Endothelial cell of umbilical vein (primary cell): ENCODE results near the gene TEX28. TPM values are rescaled to one million over a fixed set of nuclear protein-coding genes. Genes with fewer than 3 reads are reported as not detected.
"Not testable (repeated sequence)": the region's sequence is repeated elsewhere in the genome, so short reads cannot be mapped to it uniquely, and the experiment has no call there.

Experiments
- BruUV-seq: library from RNA; stranded (reverse); fragments of 400-500 nt; replicated peaks from 2 replicates; lab custom pipeline; 2021; lab: Mats Ljungman, UMichigan
- CTCF ChIA-PET: fragments of 300-600, 350-600 bp; sonication (Branson Sonifier 250); formaldehyde crosslinking; loops from one replicate; lab custom pipeline; 2021; ENCODE audit warnings: antibody characterized with exemption, inconsistent platforms; lab: Charles Lee
- POLR2A ChIA-PET: fragments of 300-600, 350-600 bp; sonication (Branson Sonifier 250); formaldehyde crosslinking; loops from one replicate; lab custom pipeline; 2021; ENCODE audit warnings: antibody characterized with exemption, inconsistent platforms; lab: Charles Lee
- DNase-seq: peaks from one replicate; pipeline ENCODE4 v3.0.0-alpha.2; 2011; ENCODE audit warnings: low read depth, low spot score
- FAIRE-seq: peaks from 2 replicates; lab custom pipeline; 2011; peaks lifted over from hg19 to GRCh38; lab: Jason Lieb, UNC
- H2AFZ ChIP-seq: 2 replicates; pipeline ENCODE4 v1.6.0; 2012; ENCODE audit warnings: low read depth, low read length, control low read depth, inconsistent platforms
- H3K27ac ChIP-seq: 2 replicates; pipeline ENCODE4 v1.5.1; 2011; ENCODE audit warnings: low read depth, mild to moderate bottlenecking, control low read depth, low read length, moderate library complexity; ENCODE audit not compliant: insufficient read depth
- H3K27me3 ChIP-seq, 2 experiments: 2 replicates each; pipeline versions ENCODE4 v1.6.0 to v1.6.1; 2011; ENCODE audit warnings: low read length in 2 of 2, mixed read lengths in 1 of 2; ENCODE audit not compliant: control insufficient read depth in 2 of 2, insufficient read depth in 2 of 2
- H3K36me3 ChIP-seq, 2 experiments: 2 replicates in 1 of 2; 3 replicates in 1 of 2; pipeline ENCODE4 v1.5.1; 2011; ENCODE audit warnings: low read length in 2 of 2, mild to moderate bottlenecking in 1 of 2, moderate library complexity in 1 of 2; ENCODE audit not compliant: control insufficient read depth in 2 of 2, insufficient read depth in 2 of 2; ENCODE audit errors: extremely low read depth in 1 of 2
- H3K4me1 ChIP-seq: 3 replicates; pipeline ENCODE4 v1.5.1; 2011; ENCODE audit warnings: mild to moderate bottlenecking, low read length; ENCODE audit not compliant: control insufficient read depth, insufficient read depth; ENCODE audit errors: extremely low read depth
- H3K4me2 ChIP-seq: 2 replicates; pipeline ENCODE4 v1.6.1; 2011; ENCODE audit warnings: low read length, control low read depth, mixed read lengths; ENCODE audit not compliant: insufficient read depth
- H3K4me3 ChIP-seq, 3 experiments: fragments of 200-600 bp in 1 of 3; sonication (generic), shearing (Covaris generic) in 1 of 3; replicated peaks in 1 of 3; 2 replicates each; pipeline ENCODE4 v1.5.1; 2011 to 2016; ENCODE audit warnings: control low read depth in 3 of 3, low read length in 3 of 3, mild to moderate bottlenecking in 2 of 3, inconsistent platforms in 1 of 3, low read depth in 1 of 3, moderate library complexity in 1 of 3; ENCODE audit not compliant: insufficient read depth in 1 of 3
- H3K79me2 ChIP-seq: 2 replicates; pipeline ENCODE4 v1.6.0; 2012; ENCODE audit warnings: low read length, inconsistent platforms; ENCODE audit not compliant: control insufficient read depth, insufficient read depth
- H3K9ac ChIP-seq: replicated peaks from 2 replicates; pipeline ENCODE3; 2011; ENCODE audit warnings: low read length, control low read depth; ENCODE audit not compliant: insufficient read depth; ENCODE audit errors: extremely low read depth
- H3K9me1 ChIP-seq: replicated peaks from 3 replicates; pipeline ENCODE4 v1.6.0; 2011; ENCODE audit warnings: mild to moderate bottlenecking, low read length; ENCODE audit not compliant: control insufficient read depth, insufficient read depth; ENCODE audit errors: extremely low read depth
- H3K9me3 ChIP-seq: replicated peaks from 2 replicates; pipeline ENCODE4 v1.5.1; 2012; ENCODE audit warnings: low read length, inconsistent platforms; ENCODE audit not compliant: control insufficient read depth, insufficient read depth
- H4K20me1 ChIP-seq: replicated peaks from 2 replicates; pipeline ENCODE3; 2011; ENCODE audit warnings: mild to moderate bottlenecking, low read length; ENCODE audit not compliant: control insufficient read depth, insufficient read depth; ENCODE audit errors: extremely low read depth
- dilution Hi-C: fragments of 300-500 bp; cut with MboI; formaldehyde crosslinking; loops from one replicate; pipeline ENCODE4 v1.15.0; 2019; ENCODE audit warnings: low sequenced_read_pairs; ENCODE audit not compliant: extremely low pct_ligation_motif_present
- intact Hi-C: fragments of 100-400 bp; cut with micrococcal nuclease; formaldehyde crosslinking; loops from one replicate; pipeline ENCODE4 v1.10.0; 2022
- polyA plus RNA-seq, 4 experiments: library from polyadenylated mRNA; depleted of rRNA in 3 of 4; stranded (reverse) in 3 of 4; unstranded in 1 of 4; fragments of >200 nt; gene quantifications; 2 replicates each; pipeline versions ENCODE4 v1.2.1 to v1.2.3, GENCODE V29; 2011 to 2012; ENCODE audit warnings: missing spikeins in 1 of 4
- total RNA-seq: library from RNA; stranded (reverse); gene quantifications from 2 replicates; pipeline ENCODE4 v1.2.3, GENCODE V29; 2021

Gene TEX28
- total and polyA plus RNA-seq, 2 donors (not counting 3 experiments of a cell fraction or from before 2014, with no cell fraction given): not detected

DNA sequence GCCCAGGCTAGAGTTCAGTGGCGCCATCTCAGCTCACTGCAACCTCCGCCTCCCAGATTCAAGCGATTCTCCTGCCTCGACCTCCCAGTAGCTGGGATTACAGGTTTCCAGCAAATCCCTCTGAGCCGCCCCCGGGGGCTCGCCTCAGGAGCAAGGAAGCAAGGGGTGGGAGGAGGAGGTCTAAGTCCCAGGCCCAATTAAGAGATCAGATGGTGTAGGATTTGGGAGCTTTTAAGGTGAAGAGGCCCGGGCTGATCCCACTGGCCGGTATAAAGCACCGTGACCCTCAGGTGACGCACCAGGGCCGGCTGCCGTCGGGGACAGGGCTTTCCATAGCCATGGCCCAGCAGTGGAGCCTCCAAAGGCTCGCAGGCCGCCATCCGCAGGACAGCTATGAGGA lies 37.6 kb downstream of the TEX28 start, which contains the start of gene OPN1MW3:
OPN1MW3 (plus strand) TSS at position 301 of the 400 bp plus-strand sequence; CDS start at position 339, 38 bp downstream.
- H3K4me1 ChIP-seq, POLR2A ChIA-PET, H3K36me3 ChIP-seq, H3K4me3 ChIP-seq, FAIRE-seq, DNase-seq, CTCF ChIA-PET, H3K27ac ChIP-seq, BruUV-seq, H3K9me3 ChIP-seq, H3K9ac ChIP-seq, H3K9me1 ChIP-seq, dilution Hi-C loops, H4K20me1 ChIP-seq, intact Hi-C loops, H3K79me2 ChIP-seq, H3K27me3 ChIP-seq, H3K4me2 ChIP-seq, H2AFZ ChIP-seq: not testable (repeated sequence)

DNA sequence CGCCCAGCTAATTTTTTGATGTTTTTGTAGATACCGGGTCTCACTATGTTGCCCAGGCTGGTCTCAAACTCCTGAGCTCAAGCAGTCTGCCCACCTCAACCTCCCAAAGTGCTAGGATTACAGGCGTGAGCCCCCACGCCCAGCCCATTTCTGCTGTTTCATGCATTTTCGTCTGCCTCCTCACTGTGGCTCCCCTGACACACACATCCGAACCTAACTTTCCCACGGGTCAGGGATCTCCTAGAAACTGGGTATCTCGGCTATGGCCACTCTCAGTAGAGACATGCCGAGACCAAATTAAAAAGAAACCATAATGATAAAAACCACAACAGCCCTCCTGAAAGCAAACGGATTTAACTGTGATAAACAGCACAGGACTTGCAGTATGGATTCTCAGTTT lies 46.8 kb downstream of the TEX28 start:
- H3K9me3 ChIP-seq, dilution Hi-C loops, CTCF ChIA-PET: not testable (repeated sequence)

DNA sequence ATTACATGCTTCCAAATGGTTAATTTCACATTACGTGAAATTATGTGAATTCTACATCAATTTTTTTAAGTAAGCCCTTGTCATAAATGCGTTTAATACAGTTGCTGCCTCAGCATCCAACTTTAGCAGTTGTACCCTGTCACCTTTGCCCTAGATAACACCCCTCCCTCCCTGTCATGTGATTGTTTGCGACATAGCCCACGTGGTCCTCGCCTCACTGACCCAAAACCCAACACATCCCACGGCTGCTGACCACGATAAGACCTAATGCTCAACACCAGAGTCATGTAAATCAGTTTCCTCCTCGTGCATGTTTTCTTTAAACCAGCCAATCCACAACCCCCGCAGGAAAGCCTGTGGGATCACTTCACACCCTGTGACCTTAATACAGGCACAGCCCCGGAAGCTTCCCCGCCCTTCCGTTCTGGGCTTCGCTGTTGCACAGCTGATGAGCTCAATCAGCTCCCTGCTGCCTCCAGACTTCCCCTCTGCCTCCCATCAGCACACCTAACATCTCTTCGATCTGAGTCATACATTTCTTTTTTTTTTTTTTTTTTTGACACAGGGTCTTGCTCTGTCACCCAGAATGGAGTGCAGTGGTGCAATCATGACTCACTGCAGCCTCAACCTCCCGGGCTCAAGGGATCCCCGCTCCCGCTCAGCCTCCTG lies 47.4 kb downstream of the TEX28 start:
- H3K9me3 ChIP-seq, H3K36me3 ChIP-seq, H3K9ac ChIP-seq, H3K4me1 ChIP-seq, dilution Hi-C loops, FAIRE-seq, H3K79me2 ChIP-seq, H3K27me3 ChIP-seq, H3K4me2 ChIP-seq, H3K4me3 ChIP-seq, H3K27ac ChIP-seq, H3K9me1 ChIP-seq, BruUV-seq, POLR2A ChIA-PET, DNase-seq, intact Hi-C loops, CTCF ChIA-PET, H2AFZ ChIP-seq, H4K20me1 ChIP-seq: not testable (repeated sequence)

More for the DNA sequence above, 46.8 kb downstream of the TEX28 start:
- BruUV-seq, intact Hi-C loops, H4K20me1 ChIP-seq, FAIRE-seq, H3K27me3 ChIP-seq, H3K4me2 ChIP-seq, H3K36me3 ChIP-seq, H3K4me3 ChIP-seq, H3K27ac ChIP-seq, H3K4me1 ChIP-seq, H3K9me1 ChIP-seq, H3K9ac ChIP-seq, H2AFZ ChIP-seq, H3K79me2 ChIP-seq, DNase-seq, POLR2A ChIA-PET: not testable (repeated sequence)

DNA sequence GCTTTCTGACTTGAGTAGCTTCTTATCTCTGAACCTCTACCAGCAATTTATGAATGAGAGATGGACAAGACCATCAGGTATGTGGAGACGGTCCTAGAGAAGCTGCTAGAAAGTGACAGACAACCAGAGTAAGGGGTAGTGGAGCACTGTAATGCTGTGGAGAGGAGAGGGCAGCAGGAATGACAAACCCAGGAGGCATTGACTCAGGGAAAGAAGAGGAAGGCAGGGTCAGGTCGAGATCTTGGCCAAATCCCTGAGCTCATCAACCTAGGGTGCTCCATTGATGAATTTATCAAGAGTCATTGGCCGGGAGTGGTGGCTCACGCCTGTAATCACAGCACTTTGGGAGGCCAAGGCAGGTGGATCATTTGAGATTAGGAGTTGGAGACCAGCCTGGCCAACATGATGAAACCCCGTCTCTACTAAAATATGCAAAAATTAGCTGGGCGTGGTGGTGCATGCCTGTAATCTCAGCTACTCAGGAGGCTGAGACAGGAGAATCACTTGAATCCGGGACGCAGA lies 54.9 kb downstream of the TEX28 start:
- H3K27me3 ChIP-seq, H3K36me3 ChIP-seq, dilution Hi-C loops, FAIRE-seq, H3K79me2 ChIP-seq, DNase-seq, H3K4me1 ChIP-seq, H3K4me3 ChIP-seq, H3K9me1 ChIP-seq, H3K9me3 ChIP-seq, H4K20me1 ChIP-seq, BruUV-seq, intact Hi-C loops, H3K4me2 ChIP-seq, H2AFZ ChIP-seq, H3K27ac ChIP-seq, H3K9ac ChIP-seq: not testable (repeated sequence)
- POLR2A ChIA-PET: interaction anchor here (0.7 kb wide), 1 partner anchor 164 kb away, joined by 3 read pairs; no protein-coding TSS in a partner anchor
- CTCF ChIA-PET: interaction anchor here (0.9 to 1.2 kb wide), 2 partner anchors 103 to 227 kb away, joined by 4 to 5 read pairs; no protein-coding TSS in a partner anchor
